Erythroblast (primary cell): ENCODE measurements around the gene PBX1.

ENCODE experiments used
- GATA1 ChIP-seq: IDR thresholded peaks from 2 replicates; pipeline ENCODE4 v1.6.1; 2011; ENCODE audit warnings: low read depth, mild to moderate bottlenecking, control low read depth, low read length, moderate library complexity
- POLR2A ChIP-seq: IDR thresholded peaks from 2 replicates; pipeline ENCODE4 v1.6.1; 2011; ENCODE audit warnings: mild to moderate bottlenecking, low read length

- TF ChIP-seq POLR2A = no peak
- TF ChIP-seq GATA1 = no peak
Measured at GRCh38 chr1:164578479-164579200, 19.7 kb downstream of the PBX1 start.
